NCI-H1694 (cell line): Measurements from ENCODE around the gene AOC1.

ENCODE experiments used
- DNase-seq: peaks from one replicate; lab custom pipeline; 2025; lab: John Stamatoyannopoulos, UW

Gene AOC1

GRCh38 chr7:150835019-150835418 is 17.3 kb upstream of the AOC1 start:
- DNase-seq = no peak

GRCh38 chr7:150835702-150836280 is 16.5 kb upstream of the AOC1 start:
- no peak for DNase-seq

GRCh38 chr7:150838965-150839650 is 13.2 kb upstream of the AOC1 start:
- DNase-seq = no peak

GRCh38 chr7:150842018-150842417 is 10.3 kb upstream of the AOC1 start:
- no peak for DNase-seq

GRCh38 chr7:150842716-150843115 is 9.6 kb upstream of the AOC1 start:
- no peak for DNase-seq

- no peak for DNase-seq
Observed at GRCh38 chr7:150845421-150845861, 6.9 kb upstream of the AOC1 start.

- no peak for DNase-seq
Observed at GRCh38 chr7:150846291-150847115, 5.8 kb upstream of the AOC1 start.

- DNase-seq = no peak
Observed at GRCh38 chr7:150847536-150847935, 4.8 kb upstream of the AOC1 start.

- DNase-seq = no peak
Observed at GRCh38 chr7:150848111-150848510, 4.2 kb upstream of the AOC1 start.

GRCh38 chr7:150848561-150849115 is 3.7 kb upstream of the AOC1 start:
- no peak for DNase-seq

GRCh38 chr7:150849204-150849775 is 3.0 kb upstream of the AOC1 start:
- no peak for DNase-seq

GRCh38 chr7:150850273-150850672 is 2.0 kb upstream of the AOC1 start:
- no peak for DNase-seq

GRCh38 chr7:150851492-150852370 is 586 bp upstream of the AOC1 start:
- no peak for DNase-seq

GRCh38 chr7:150854066-150855000 is 2.0 kb downstream of the AOC1 start:
- DNase-seq = no peak

GRCh38 chr7:150855046-150855445 is 2.7 kb downstream of the AOC1 start:
- no peak for DNase-seq

GRCh38 chr7:150855476-150856302 is 3.4 kb downstream of the AOC1 start:
- DNase-seq = no peak

- no peak for DNase-seq
Observed at GRCh38 chr7:150856303-150857275, 4.3 kb downstream of the AOC1 start.
